CD14-positive monocyte (primary cell): ENCODE results near the gene RAB1B. TPM values are rescaled to one million over a fixed set of nuclear protein-coding genes. Genes with fewer than 3 reads are reported as not detected.

ENCODE experiments used
- DNase-seq, 3 donors: peaks; one replicate each; pipeline ENCODE4 v3.0.0-alpha.2; 2011 to 2022
- H2AFZ ChIP-seq: 2 replicates; pipeline ENCODE4 v1.6.0; 2012; ENCODE audit warnings: mild to moderate bottlenecking, low read depth, low read length, inconsistent platforms; ENCODE audit not compliant: insufficient read depth, poor library complexity, severe bottlenecking
- H3K27ac ChIP-seq, 2 donors: 1 replicate in 1 of 2; 2 replicates in 1 of 2; pipeline ENCODE4 v1.5.1; 2012 to 2013; ENCODE audit warnings: low read length in 2 of 2, control low read depth in 1 of 2, inconsistent platforms in 1 of 2, low read depth in 1 of 2, mild to moderate bottlenecking in 1 of 2
- H3K27me3 ChIP-seq, 2 donors: one replicate each; pipeline versions ENCODE4 v1.6.0 to v1.6.1; 2011 to 2013; ENCODE audit warnings: low read length in 2 of 2; ENCODE audit not compliant: control insufficient read depth in 2 of 2, insufficient read depth in 2 of 2
- H3K36me3 ChIP-seq, 2 donors: replicated peaks in 1 of 2; 1 replicate in 1 of 2; 2 replicates in 1 of 2; pipeline versions ENCODE4 v1.5.1 to v1.6.1; 2012 to 2013; ENCODE audit warnings: low read length in 2 of 2, control low read depth in 1 of 2, inconsistent platforms in 1 of 2, mild to moderate bottlenecking in 1 of 2; ENCODE audit not compliant: insufficient read depth in 2 of 2, control insufficient read depth in 1 of 2
- H3K4me1 ChIP-seq, 2 donors: 1 replicate in 1 of 2; 2 replicates in 1 of 2; pipeline versions ENCODE4 v1.5.1 to v1.6.1; 2012 to 2013; ENCODE audit warnings: low read length in 2 of 2, control low read depth in 1 of 2, inconsistent platforms in 1 of 2, mild to moderate bottlenecking in 1 of 2, moderate library complexity in 1 of 2; ENCODE audit not compliant: insufficient read depth in 2 of 2, control insufficient read depth in 1 of 2
- H3K4me2 ChIP-seq: replicated peaks from 2 replicates; pipeline ENCODE3; 2012; ENCODE audit warnings: low read length, moderate library complexity, mild to moderate bottlenecking; ENCODE audit not compliant: poor library complexity, severe bottlenecking; ENCODE audit errors: extremely low read depth
- H3K4me3 ChIP-seq, 3 experiments: fragments of 200-600 bp in 1 of 3; sonication (generic) in 1 of 3; replicated peaks in 1 of 3; 1 replicate in 2 of 3; 2 replicates in 1 of 3; pipeline ENCODE4 v1.5.1; 2011 to 2013; ENCODE audit warnings: low read length in 3 of 3, mild to moderate bottlenecking in 3 of 3, control low read depth in 2 of 3, low read depth in 2 of 3, inconsistent platforms in 1 of 3, moderate library complexity in 1 of 3
- H3K79me2 ChIP-seq: 2 replicates; pipeline ENCODE4 v1.6.0; 2012; ENCODE audit warnings: mild to moderate bottlenecking, control low read depth, inconsistent platforms, low read length, moderate library complexity; ENCODE audit not compliant: insufficient read depth
- H3K9ac ChIP-seq: 2 replicates; pipeline ENCODE4 v1.6.0; 2017; ENCODE audit warnings: low read length, mild to moderate bottlenecking; ENCODE audit not compliant: insufficient read depth, poor library complexity, severe bottlenecking
- H3K9me3 ChIP-seq, 2 donors: replicated peaks in 1 of 2; 1 replicate in 1 of 2; 2 replicates in 1 of 2; pipeline versions ENCODE4 v1.5.1 to v1.6.1; 2012 to 2013; ENCODE audit warnings: low read length in 2 of 2, control low read depth in 1 of 2; ENCODE audit not compliant: control insufficient read depth in 1 of 2, insufficient read depth in 1 of 2
- H4K20me1 ChIP-seq: 2 replicates; pipeline ENCODE4 v1.6.0; 2012; ENCODE audit warnings: mild to moderate bottlenecking, low read length, control low read depth, moderate library complexity; ENCODE audit not compliant: insufficient read depth
- H3K27ac Mint-ChIP-seq, 7 donors: one replicate each; pipeline ENCODE4 v1.8.0; 2020; ENCODE audit warnings: mild to moderate bottlenecking in 7 of 7, mixed read lengths in 7 of 7, moderate library complexity in 6 of 7, inconsistent platforms in 2 of 7
- H3K27me3 Mint-ChIP-seq, 3 donors: one replicate each; pipeline ENCODE4 v1.8.0; 2021 to 2022; ENCODE audit warnings: low read depth in 3 of 3, mild to moderate bottlenecking in 3 of 3, mixed read lengths in 3 of 3, moderate library complexity in 3 of 3, inconsistent platforms in 1 of 3
- H3K36me3 Mint-ChIP-seq, 2 donors: one replicate each; pipeline ENCODE4 v1.8.0; 2020; ENCODE audit warnings: mixed read lengths in 2 of 2, inconsistent platforms in 1 of 2, mild to moderate bottlenecking in 1 of 2
- H3K4me1 Mint-ChIP-seq: one replicate; pipeline ENCODE4 v1.8.0; 2020; ENCODE audit warnings: mild to moderate bottlenecking, mixed read lengths
- H3K4me3 Mint-ChIP-seq, 2 donors: one replicate each; pipeline ENCODE4 v1.8.0; 2020; ENCODE audit warnings: mild to moderate bottlenecking in 2 of 2, mixed read lengths in 2 of 2, moderate library complexity in 1 of 2
- H3K9me3 Mint-ChIP-seq, 7 donors: one replicate each; pipeline ENCODE4 v1.8.0; 2020 to 2022; ENCODE audit warnings: mixed read lengths in 7 of 7, mild to moderate bottlenecking in 6 of 7, moderate library complexity in 6 of 7, inconsistent platforms in 2 of 7
- CTCF ChIP-seq: fragments of 200-600 bp; IDR thresholded peaks from one replicate; pipeline ENCODE4 v1.8.0; 2022; ENCODE audit warnings: antibody characterized with exemption, mild to moderate bottlenecking
- WGBS: methylation state at CpG from one replicate; pipeline ENCODE4 v1.1.5; 2013; ENCODE audit warnings: missing lambda C conversion rate; ENCODE audit not compliant: insufficient coverage; 5-methylcytosine and 5-hydroxymethylcytosine counted together
- intact Hi-C, 2 donors: fragments of 100-400 bp; cut with micrococcal nuclease; formaldehyde crosslinking; loops; one replicate each; pipeline versions ENCODE4 v1.15.0 to v1.15.1; 2023
- polyA plus RNA-seq, 3 donors: library from polyadenylated mRNA; depleted of rRNA in 1 of 3; unstranded in 2 of 3; stranded (reverse) in 1 of 3; fragments of 300-500 nt in 2 of 3; fragments of >200 nt in 1 of 3; fragmentation: Illumina TruSeq in 2 of 3; gene quantifications; 1 replicate in 2 of 3; 2 replicates in 1 of 3; pipeline ENCODE4 v1.2.3, GENCODE V29; 2012 to 2021

Gene RAB1B
- polyA plus RNA-seq, 3 donors: 17.9 to 90.5 (median 18.8) TPM

- H3K27ac ChIP-seq: no peak overlapping the region
- Mint-ChIP-seq H3K4me1 (peaks cover 5% of the 10 kb centered on the region), H3K4me3 (no peak overlapping the region)
These were observed 49.4 kb upstream of the RAB1B start for GRCh38 chr11:66218846-66219620.

More at GRCh38 chr11:66218846-66219620, 49.4 kb upstream of the RAB1B start:
- Histone ChIP-seq H3K4me2 (no peak overlapping the region), H4K20me1 (peaks cover 6% of the 10 kb centered on the region), H2AFZ (no peak overlapping the region), H3K27me3 (no peaks in the 10 kb centered on the region), H3K4me1 (no peaks in the 10 kb centered on the region), H3K36me3 (peaks cover 61 to 76% of the 10 kb centered on the region in 2 donors), H3K79me2 (no peaks in the 10 kb centered on the region), H3K9me3 (no peaks in the 10 kb centered on the region), H3K9ac (no peak overlapping the region), H3K4me3 (no peak overlapping the region)
- no peaks in the 10 kb centered on the region for H3K9me3 Mint-ChIP-seq
- H3K36me3 Mint-ChIP-seq: peaks cover 63 to 82% of the 10 kb centered on the region in 2 donors
- peak overlapping the region in 2 of 7 donors; percentile 65 to 70 for H3K27ac Mint-ChIP-seq
- H3K27me3 Mint-ChIP-seq: peaks cover 0 to 2% (median 0%) of the 10 kb centered on the region in 3 donors
- no peak for TF ChIP-seq CTCF
- WGBS: over 99% methylated on average over 18 of the region's 18 CpGs
- DNase-seq: no peak
- intact Hi-C loops: no loop called here
